ENCODE results near the gene DUT.

The DUT gene

DNA sequence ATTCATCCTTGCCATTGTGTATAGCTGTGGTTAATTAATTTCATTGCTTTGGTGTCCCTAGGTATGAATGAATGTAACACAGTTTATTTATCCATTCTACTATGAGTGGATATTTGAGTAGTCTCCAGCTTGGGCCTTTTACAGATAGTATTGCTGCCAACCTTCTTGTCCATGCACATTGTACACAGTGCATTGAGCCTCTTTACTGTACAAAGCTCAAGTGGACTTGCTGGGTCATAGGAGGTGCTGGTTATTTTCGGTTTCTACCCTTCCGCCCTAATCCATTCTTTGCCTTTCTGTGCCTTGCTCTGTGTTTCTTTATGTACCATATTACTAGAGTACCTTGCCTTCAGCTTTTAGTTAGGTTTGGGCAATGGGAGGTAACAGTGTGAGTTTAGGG is 60.7 kb downstream of the DUT start:
- H4K20me1 ChIP-seq (ENCODE audit: insufficient read depth, low read length, poor library complexity, severe bottlenecking): no peaks in the 10 kb centered on the region
- no peaks in the 10 kb centered on the region for H3K79me2 ChIP-seq (ENCODE audit: insufficient read depth, low read length)
- H3K9ac ChIP-seq (ENCODE audit: low read depth, low read length, poor library complexity, severe bottlenecking): no peak overlapping the region
- no peaks in the 10 kb centered on the region for H3K9me3 ChIP-seq (ENCODE audit: insufficient read depth, low read depth, low read length)
- no peaks in the 10 kb centered on the region for H3K9me2 ChIP-seq (replicated peaks; ENCODE audit: low read depth, low read length)
- no peaks in the 10 kb centered on the region for H3K4me1 ChIP-seq (ENCODE audit: insufficient read depth, low read length, poor library complexity, severe bottlenecking)
- no peaks in the 10 kb centered on the region for H3K27me3 ChIP-seq (ENCODE audit: insufficient read depth, low read length, poor library complexity, severe bottlenecking)
- no peak overlapping the region for H3K4me3 ChIP-seq (ENCODE audit: low read length, poor library complexity, severe bottlenecking)
- H2AFZ ChIP-seq (ENCODE audit: low read length): no peak overlapping the region
- no peaks in the 10 kb centered on the region for H3F3A ChIP-seq (ENCODE audit: low read depth)
- H3K4me2 ChIP-seq (ENCODE audit: low read depth, low read length, poor library complexity, severe bottlenecking): no peak overlapping the region
- TF ChIP-seq, protein P1, sequence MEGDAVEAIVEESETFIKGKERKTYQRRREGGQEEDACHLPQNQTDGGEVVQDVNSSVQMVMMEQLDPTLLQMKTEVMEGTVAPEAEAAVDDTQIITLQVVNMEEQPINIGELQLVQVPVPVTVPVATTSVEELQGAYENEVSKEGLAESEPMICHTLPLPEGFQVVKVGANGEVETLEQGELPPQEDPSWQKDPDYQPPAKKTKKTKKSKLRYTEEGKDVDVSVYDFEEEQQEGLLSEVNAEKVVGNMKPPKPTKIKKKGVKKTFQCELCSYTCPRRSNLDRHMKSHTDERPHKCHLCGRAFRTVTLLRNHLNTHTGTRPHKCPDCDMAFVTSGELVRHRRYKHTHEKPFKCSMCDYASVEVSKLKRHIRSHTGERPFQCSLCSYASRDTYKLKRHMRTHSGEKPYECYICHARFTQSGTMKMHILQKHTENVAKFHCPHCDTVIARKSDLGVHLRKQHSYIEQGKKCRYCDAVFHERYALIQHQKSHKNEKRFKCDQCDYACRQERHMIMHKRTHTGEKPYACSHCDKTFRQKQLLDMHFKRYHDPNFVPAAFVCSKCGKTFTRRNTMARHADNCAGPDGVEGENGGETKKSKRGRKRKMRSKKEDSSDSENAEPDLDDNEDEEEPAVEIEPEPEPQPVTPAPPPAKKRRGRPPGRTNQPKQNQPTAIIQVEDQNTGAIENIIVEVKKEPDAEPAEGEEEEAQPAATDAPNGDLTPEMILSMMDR (conservative IDR thresholded peaks at IDR 0.05; ENCODE audit: low read length): no peak
- no peak for TF ChIP-seq EZH2phosphoT487 (IDR thresholded peaks at IDR 0.05; ENCODE audit: borderline replicate concordance)
- H3K36me3 ChIP-seq (ENCODE audit: insufficient read depth, low read length): no peaks in the 10 kb centered on the region

DNA sequence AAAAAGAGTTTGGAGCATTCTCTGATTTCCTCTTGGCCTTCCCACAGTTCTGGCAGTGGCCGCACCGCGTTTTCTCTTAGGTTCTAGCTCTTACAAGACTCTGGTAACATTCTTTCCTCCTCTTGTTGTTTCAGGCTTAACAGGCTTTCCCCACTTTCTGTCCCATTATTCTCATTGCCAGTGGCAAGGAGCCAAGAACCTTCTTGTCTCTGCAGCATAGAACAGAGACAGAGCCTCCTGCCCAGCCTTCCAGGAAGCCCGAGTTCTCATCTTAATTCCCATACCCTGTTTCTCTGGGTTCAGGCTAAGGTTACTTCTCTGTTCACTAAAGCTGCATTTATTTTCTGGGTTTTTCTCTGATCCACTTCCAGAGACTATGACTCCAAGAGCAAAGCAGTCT is 61.1 kb downstream of the DUT start:
- Histone ChIP-seq H3K9ac (ENCODE audit: low read depth, low read length, poor library complexity, severe bottlenecking) (no peak overlapping the region), H4K20me1 (ENCODE audit: insufficient read depth, low read length, poor library complexity, severe bottlenecking) (no peaks in the 10 kb centered on the region), H3F3A (ENCODE audit: low read depth) (no peaks in the 10 kb centered on the region), H3K79me2 (ENCODE audit: insufficient read depth, low read length) (no peaks in the 10 kb centered on the region), H2AFZ (ENCODE audit: low read length) (no peak overlapping the region), H3K9me3 (ENCODE audit: insufficient read depth, low read depth, low read length) (no peaks in the 10 kb centered on the region), H3K4me2 (ENCODE audit: low read depth, low read length, poor library complexity, severe bottlenecking) (no peak overlapping the region), H3K4me1 (ENCODE audit: insufficient read depth, low read length, poor library complexity, severe bottlenecking) (no peaks in the 10 kb centered on the region), H3K36me3 (ENCODE audit: insufficient read depth, low read length) (no peaks in the 10 kb centered on the region), H3K27me3 (ENCODE audit: insufficient read depth, low read length, poor library complexity, severe bottlenecking) (no peaks in the 10 kb centered on the region), H3K9me2 (replicated peaks; ENCODE audit: low read depth, low read length) (no peaks in the 10 kb centered on the region), H3K4me3 (ENCODE audit: low read length, poor library complexity, severe bottlenecking) (no peak overlapping the region)
- TF ChIP-seq, protein P1 (conservative IDR thresholded peaks at IDR 0.05; ENCODE audit: low read length): no peak

Data from Loucy (cell line).